BLaER1 treated with 17β-estradiol and CSF1 and Interleukin-3, amounts not matched to agents 10 nM and 100 nM (cell line): ENCODE data around the gene SPDYE6.
"Not testable (repeated sequence)": the region's sequence is repeated elsewhere in the genome, so short reads cannot be mapped to it uniquely, and the experiment has no call there.

Experiments used
- H3K27ac ChIP-seq, 11 experiments: shearing (Covaris generic); formaldehyde crosslinking; 2 replicates each; pipeline ENCODE4 v1.8.1; 2022
- H3K27me3 ChIP-seq, 11 experiments: shearing (Covaris generic); formaldehyde crosslinking; 2 replicates each; pipeline ENCODE4 v1.8.1; 2022
- H3K36me3 ChIP-seq, 11 experiments: shearing (Covaris generic); formaldehyde crosslinking; 2 replicates each; pipeline ENCODE4 v1.8.1; 2022
- H3K4me1 ChIP-seq, 10 experiments: shearing (Covaris generic); formaldehyde crosslinking; 2 replicates each; pipeline ENCODE4 v1.8.1; 2022
- H3K4me2 ChIP-seq, 11 experiments: shearing (Covaris generic); formaldehyde crosslinking; 2 replicates each; pipeline ENCODE4 v1.8.1; 2022
- H3K4me3 ChIP-seq, 10 experiments: shearing (Covaris generic); formaldehyde crosslinking; 2 replicates each; pipeline ENCODE4 v1.8.1; 2022
- H3K9ac ChIP-seq, 11 experiments: shearing (Covaris generic); formaldehyde crosslinking; 2 replicates each; pipeline ENCODE4 v1.8.1; 2022
- H3K9me3 ChIP-seq, 11 experiments: shearing (Covaris generic); formaldehyde crosslinking; replicated peaks in 1 of 11; 2 replicates each; pipeline ENCODE4 v1.8.1; 2022
- H4K20me1 ChIP-seq, 11 experiments: shearing (Covaris generic); formaldehyde crosslinking; 2 replicates each; pipeline ENCODE4 v1.8.1; 2022
- Cebpa-rat ChIP-seq, 11 experiments: shearing (Covaris generic); IDR thresholded peaks; 2 replicates each; pipeline ENCODE4 v1.8.1; 2022

Gene SPDYE6, protein sequence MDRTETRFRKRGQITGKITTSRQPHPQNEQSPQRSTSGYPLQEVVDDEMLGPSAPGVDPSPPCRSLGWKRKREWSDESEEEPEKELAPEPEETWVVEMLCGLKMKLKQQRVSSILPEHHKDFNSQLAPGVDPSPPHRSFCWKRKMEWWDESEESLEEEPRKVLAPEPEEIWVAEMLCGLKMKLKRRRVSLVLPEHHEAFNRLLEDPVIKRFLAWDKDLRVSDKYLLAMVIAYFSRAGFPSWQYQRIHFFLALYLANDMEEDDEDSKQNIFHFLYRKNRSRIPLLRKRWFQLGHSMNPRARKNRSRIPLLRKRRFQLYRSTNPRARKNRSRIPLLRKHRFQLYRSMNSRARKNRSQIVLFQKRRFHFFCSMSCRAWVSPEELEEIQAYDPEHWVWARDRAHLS

DNA sequence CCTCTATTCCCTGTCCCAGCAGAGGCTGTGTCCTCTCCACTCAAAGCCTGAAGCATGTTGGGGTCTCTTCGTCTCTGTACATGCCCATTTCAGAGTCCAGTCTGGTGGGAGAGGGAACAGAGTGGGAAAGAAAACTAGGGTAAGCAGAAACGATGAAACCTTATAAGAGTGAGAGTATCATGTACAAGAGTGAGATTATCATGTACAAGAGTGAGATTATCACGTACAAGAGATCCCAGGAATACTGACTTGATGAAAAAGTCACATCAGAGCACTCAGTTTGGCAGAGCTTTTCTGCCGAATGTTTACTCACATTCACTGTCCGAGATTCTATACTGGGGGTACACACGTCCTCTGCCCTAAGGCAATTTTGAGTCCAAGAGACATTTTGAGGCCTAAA, at the start of gene SPDYE6:
Gene SPDYE6 (minus strand): TSS at position 101 of the 400 bp plus-strand sequence. CDS start 421 bp downstream, outside the sequence.
- not testable (repeated sequence) for H3K36me3 ChIP-seq, H3K9me3 ChIP-seq, H3K4me3 ChIP-seq, H3K9ac ChIP-seq, H3K4me2 ChIP-seq, H3K27me3 ChIP-seq, H4K20me1 ChIP-seq, H3K27ac ChIP-seq
- H3K4me1 ChIP-seq: peaks cover 0 to 14% (median 8%) of the 10 kb centered on the region in 10 experiments; a peak in 13 of 20 replicates

DNA sequence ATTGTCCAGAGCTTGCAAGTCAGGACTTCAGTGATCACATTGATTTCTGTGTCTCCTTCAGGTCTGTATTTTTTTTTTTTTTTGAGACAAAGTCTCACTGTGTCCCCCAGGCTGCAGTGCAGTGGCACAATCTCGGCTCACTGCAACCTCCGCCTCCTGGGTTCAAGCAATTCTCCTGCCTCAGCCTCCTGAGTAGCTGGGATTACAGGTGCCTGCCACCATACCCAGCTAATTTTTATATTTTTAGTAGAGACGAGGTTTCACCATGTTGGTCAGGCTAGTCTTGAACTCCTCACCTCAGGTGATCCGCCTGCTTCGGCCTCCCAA, 48.6 kb upstream of the SPDYE6 start:
- H3K27me3 ChIP-seq, H3K4me2 ChIP-seq, H3K4me3 ChIP-seq, H3K9ac ChIP-seq, H3K27ac ChIP-seq: not testable (repeated sequence)
- peaks cover 82 to 96% (median 91%) of the 10 kb centered on the region in 11 experiments for H3K36me3 ChIP-seq
- H4K20me1 ChIP-seq: peaks cover 0 to 72% (median 50%) of the 10 kb centered on the region in 11 experiments; a peak in 19 of 22 replicates
- H3K4me1 ChIP-seq: peaks cover 34 to 46% (median 42%) of the 10 kb centered on the region in 10 experiments
- peaks cover under 1 to 11% (median 8%) of the 10 kb centered on the region in 11 experiments; a peak in 20 of 22 replicates for H3K9me3 ChIP-seq

DNA sequence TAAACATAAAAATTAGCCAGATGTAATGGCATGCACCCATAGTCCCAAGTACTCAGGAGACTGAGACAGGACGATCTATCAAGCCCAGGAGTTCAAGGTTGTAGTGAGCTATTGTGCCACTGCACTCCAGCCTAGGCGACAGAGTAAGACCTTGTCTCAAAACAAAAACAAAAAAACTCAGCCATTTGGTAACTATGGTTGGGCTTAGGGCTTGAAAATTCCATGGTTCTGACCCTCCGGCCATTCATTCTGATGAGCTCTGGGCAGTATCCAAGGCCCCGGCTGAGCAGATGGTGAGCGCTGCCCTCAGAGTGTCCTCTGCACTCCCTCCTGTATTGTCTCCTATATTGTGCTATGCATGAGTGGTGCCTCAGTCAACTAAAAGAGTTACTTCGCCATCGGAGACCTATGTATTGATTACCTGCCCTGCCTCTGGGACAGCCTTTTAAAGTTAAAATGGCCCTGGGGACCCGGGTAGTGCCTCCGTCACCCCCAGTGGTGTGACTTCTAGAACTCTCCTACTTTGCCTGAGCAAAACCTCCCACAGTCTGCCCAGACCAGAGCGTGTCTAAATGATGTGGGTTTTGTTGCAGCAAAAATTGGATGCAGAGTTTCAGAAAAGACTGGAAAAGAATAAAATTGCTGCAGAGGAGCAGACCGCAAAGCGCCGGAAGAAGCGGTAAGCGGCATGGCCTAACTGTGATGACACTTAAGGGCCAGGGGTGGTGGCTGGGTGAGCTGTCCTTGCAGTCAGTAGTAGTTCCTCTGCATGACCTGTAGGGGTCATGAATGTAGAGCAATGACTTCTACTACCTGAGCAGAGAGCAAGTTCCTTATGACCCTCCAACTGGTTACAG, 48.0 kb upstream of the SPDYE6 start:
- peak in 3 of 11 experiments; percentile 55 to 88 (median 60); a peak in 4 of 22 replicates for TF ChIP-seq Cebpa-rat (IDR thresholded peaks at IDR 0.05)
- H3K9me3 ChIP-seq: peaks cover 0 to 5% (median 2%) of the 10 kb centered on the region in 11 experiments; a peak in 17 of 22 replicates
- H3K4me3 ChIP-seq: no peak overlapping the region
- H3K9ac ChIP-seq: peak overlapping the region in 9 of 11 experiments; percentile 9 to 63 (median 26); a peak in 10 of 22 replicates
- H3K36me3 ChIP-seq: peaks cover 82 to 96% (median 91%) of the 10 kb centered on the region in 11 experiments
- H3K4me1 ChIP-seq: peaks cover 31 to 43% (median 39%) of the 10 kb centered on the region in 10 experiments
- peak overlapping the region in 8 of 11 experiments; percentile 29 to 77 (median 56); a peak in 13 of 22 replicates for H3K27ac ChIP-seq
- H4K20me1 ChIP-seq: peaks cover 0 to 72% (median 50%) of the 10 kb centered on the region in 11 experiments; a peak in 19 of 22 replicates
- peak overlapping the region; percentile 16 to 66 (median 48); a peak in 19 of 22 replicates for H3K4me2 ChIP-seq
- no peaks in the 10 kb centered on the region for H3K27me3 ChIP-seq

DNA sequence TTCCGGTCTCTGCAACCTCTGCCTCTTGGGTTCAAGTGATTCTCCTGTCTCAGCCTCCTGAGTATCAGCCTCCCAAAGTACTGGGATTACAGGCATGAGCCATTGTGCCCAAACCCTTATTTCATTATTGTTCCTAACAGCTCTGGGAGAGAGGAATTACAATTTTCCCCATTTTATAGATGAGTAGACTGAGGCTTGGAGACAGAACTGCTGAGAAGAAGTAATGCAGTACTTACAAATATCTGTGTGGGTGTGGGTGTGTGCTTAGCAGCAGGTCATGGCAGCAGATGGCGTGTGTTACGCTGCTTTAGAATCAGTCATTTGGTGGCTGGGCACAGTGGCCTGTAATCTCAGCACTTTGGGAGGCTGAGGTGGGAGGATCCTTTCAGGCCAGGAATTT, 47.3 kb upstream of the SPDYE6 start:
- H3K36me3 ChIP-seq: peaks cover 85 to 97% (median 94%) of the 10 kb centered on the region in 11 experiments
- H3K4me3 ChIP-seq: no peak overlapping the region
- peak overlapping the region in 7 of 11 experiments; percentile 21 to 63 (median 41); a peak in 7 of 22 replicates for H3K9ac ChIP-seq
- peaks cover 24 to 36% (median 33%) of the 10 kb centered on the region in 10 experiments for H3K4me1 ChIP-seq
- H3K27me3 ChIP-seq: no peaks in the 10 kb centered on the region
- H3K9me3 ChIP-seq: no peaks in the 10 kb centered on the region
- peaks cover 0 to 67% (median 50%) of the 10 kb centered on the region in 11 experiments; a peak in 19 of 22 replicates for H4K20me1 ChIP-seq
- peak overlapping the region in 6 of 11 experiments; percentile 29 to 66 (median 62); a peak in 9 of 22 replicates for H3K4me2 ChIP-seq
- H3K27ac ChIP-seq: peak overlapping the region in 8 of 11 experiments; percentile 29 to 77 (median 56); a peak in 11 of 22 replicates
- no peak for TF ChIP-seq Cebpa-rat (IDR thresholded peaks at IDR 0.05)

DNA sequence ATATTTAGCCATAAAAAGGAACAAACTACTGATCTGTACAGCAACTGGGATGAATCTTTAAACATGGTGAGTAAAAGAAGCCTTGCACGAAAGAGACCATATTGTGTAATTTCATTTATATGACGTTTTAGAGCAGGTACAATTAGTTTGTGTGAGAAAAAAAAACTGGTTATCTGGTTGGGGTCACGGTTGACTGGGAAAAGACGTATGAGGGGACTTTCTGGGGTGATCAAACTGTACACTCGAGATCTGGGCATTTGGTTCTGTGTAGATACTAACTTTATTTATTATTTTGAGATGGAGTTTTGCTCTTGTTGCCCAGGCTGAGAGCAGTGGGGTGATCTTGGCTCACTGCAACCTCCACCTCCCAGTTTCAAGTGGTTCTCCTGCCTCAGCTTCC, 44.1 kb upstream of the SPDYE6 start:
- no peaks in the 10 kb centered on the region for H3K9me3 ChIP-seq
- peaks cover 61 to 78% (median 71%) of the 10 kb centered on the region in 11 experiments for H3K36me3 ChIP-seq
- no peak for TF ChIP-seq Cebpa-rat (IDR thresholded peaks at IDR 0.05)
- H3K27me3 ChIP-seq: no peaks in the 10 kb centered on the region
- no peak overlapping the region for H3K9ac ChIP-seq
- H3K27ac ChIP-seq: no peak overlapping the region
- H4K20me1 ChIP-seq: peaks cover 0 to 58% (median 26%) of the 10 kb centered on the region in 11 experiments; a peak in 15 of 22 replicates
- no peak overlapping the region for H3K4me2 ChIP-seq
- no peak overlapping the region for H3K4me3 ChIP-seq
- peaks cover 23 to 34% (median 29%) of the 10 kb centered on the region in 10 experiments for H3K4me1 ChIP-seq

DNA sequence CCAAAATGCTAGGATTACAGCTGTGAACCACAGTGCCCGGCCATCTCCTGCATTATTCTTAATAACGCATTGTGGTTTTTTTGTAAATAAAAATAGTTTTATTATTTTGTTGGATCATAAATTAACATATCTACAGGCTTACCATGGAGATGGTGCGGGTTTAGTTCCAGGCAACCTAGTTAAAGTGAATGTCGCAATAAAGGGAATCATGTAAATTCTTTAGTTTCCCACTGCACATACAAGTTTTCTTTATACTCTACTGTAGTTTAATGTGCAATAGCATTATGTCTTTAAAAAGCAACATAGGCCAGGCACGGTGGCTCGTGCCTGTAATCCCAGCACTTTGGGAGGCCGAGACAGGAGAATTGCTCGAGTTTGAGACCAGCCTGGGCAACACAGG, 42.3 kb upstream of the SPDYE6 start:
- Histone ChIP-seq H3K4me3 (no peak overlapping the region), H3K27me3 (no peaks in the 10 kb centered on the region), H3K9me3 (no peaks in the 10 kb centered on the region), H3K4me1 (peaks cover 20 to 28% (median 23%) of the 10 kb centered on the region in 10 experiments), H3K27ac (no peak overlapping the region), H3K4me2 (no peak overlapping the region), H4K20me1 (peaks cover 0 to 52% (median 9%) of the 10 kb centered on the region in 11 experiments; a peak in 11 of 22 replicates), H3K9ac (peak overlapping the region in 1 of 11 experiments; percentile 2; a peak in 1 of 22 replicates), H3K36me3 (peaks cover 51 to 76% (median 71%) of the 10 kb centered on the region in 11 experiments)
- TF ChIP-seq Cebpa-rat (IDR thresholded peaks at IDR 0.05): peak in 4 of 11 experiments; percentile 10 to 68 (median 48); a peak in 3 of 22 replicates

DNA sequence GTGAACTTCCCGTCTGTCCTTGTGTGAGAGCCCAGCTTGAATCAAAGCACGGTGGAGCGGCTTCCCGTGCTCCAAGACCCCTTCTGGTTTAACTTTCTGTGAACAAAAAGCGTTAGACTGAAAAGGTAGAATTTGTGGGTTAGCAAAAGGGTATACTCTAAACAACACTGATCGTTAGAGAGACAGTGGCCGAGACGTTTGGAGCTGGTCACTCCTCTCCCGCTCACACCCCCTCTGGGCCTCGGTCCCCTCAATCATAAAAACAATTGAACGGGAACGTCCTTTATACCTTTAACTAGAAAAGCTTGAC, 40.4 kb upstream of the SPDYE6 start:
- TF ChIP-seq Cebpa-rat (IDR thresholded peaks at IDR 0.05): no peak
- Histone ChIP-seq H3K9ac (peak overlapping the region; percentile 88 to 96 (median 90)), H3K27me3 (no peaks in the 10 kb centered on the region), H4K20me1 (peaks cover 0 to 45% (median 7%) of the 10 kb centered on the region in 11 experiments; a peak in 9 of 22 replicates), H3K4me2 (peak overlapping the region; percentile 78 to 99 (median 94)), H3K36me3 (peaks cover 44 to 76% (median 70%) of the 10 kb centered on the region in 11 experiments), H3K4me1 (peaks cover 17 to 24% (median 20%) of the 10 kb centered on the region in 10 experiments), H3K9me3 (no peaks in the 10 kb centered on the region), H3K4me3 (peak overlapping the region; percentile 83 to 98 (median 90)), H3K27ac (peak overlapping the region; percentile 66 to 88 (median 82))

DNA sequence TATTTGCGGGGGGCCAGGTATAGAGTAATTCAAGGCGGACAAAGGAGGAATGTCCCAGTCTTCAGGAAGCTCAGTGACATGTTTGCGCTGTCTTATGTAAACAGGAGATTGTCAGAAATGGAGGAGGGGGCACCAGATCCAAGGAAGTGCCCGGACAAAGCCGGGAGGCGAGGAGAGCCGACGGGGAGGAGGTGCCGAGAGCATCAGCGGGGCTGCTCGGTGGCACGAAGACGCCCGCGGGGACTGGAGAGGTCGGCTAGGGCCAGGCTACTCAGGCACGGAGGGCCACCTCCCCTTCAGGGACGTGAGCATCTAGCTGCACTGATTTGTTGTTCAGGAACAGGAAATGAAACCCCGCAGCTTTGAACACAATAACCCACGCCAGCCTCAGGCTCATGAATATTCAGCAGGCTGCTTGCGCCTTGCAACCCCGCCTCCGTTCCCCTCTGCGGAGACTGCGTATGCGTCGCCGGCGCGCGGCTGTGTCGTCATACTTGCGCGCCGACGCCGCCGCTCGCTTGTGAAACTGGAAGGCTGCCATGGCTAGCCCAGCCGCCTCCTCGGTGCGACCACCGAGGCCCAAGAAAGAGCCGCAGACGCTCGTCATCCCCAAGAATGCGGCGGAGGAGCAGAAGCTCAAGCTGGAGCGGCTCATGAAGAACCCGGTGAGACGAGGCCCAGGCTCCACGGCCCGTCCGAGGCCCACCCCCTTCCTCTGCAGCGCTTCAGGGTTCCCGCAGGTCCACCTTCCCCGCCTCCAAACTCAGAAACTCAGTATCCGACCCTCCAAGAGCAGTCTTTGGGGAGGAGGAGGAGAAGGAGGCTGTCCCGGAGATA, 39.8 kb upstream of the SPDYE6 start, which contains the start of gene PRKRIP1:
Gene PRKRIP1 (plus strand): TSS at position 491 of the 837 bp plus-strand sequence. CDS start 49 bp downstream, at position 540.
- H3K4me1 ChIP-seq: peaks cover 17 to 24% (median 20%) of the 10 kb centered on the region in 10 experiments
- H3K9ac ChIP-seq: peak within 1 kb of the TSS; percentile 88 to 96 (median 90)
- H3K36me3 ChIP-seq: peaks cover 38 to 73% (median 67%) of the 10 kb centered on the region in 11 experiments
- H3K9me3 ChIP-seq: no peaks in the 10 kb centered on the region
- peak within 1 kb of the TSS; percentile 94 to 99 (median 96) for H3K4me2 ChIP-seq
- H3K27ac ChIP-seq: peak within 1 kb of the TSS; percentile 77 to 88 (median 82)
- peak in 1 of 11 experiments; percentile 51; a peak in 1 of 22 replicates for TF ChIP-seq Cebpa-rat (IDR thresholded peaks at IDR 0.05)
- H4K20me1 ChIP-seq: peaks cover 0 to 51% (median 7%) of the 10 kb centered on the region in 11 experiments; a peak in 10 of 22 replicates
- H3K4me3 ChIP-seq: peak within 1 kb of the TSS; percentile 83 to 98 (median 90)
- H3K27me3 ChIP-seq: no peaks in the 10 kb centered on the region
